Peyer's patch (tissue), 4 donors: Measurements from ENCODE around the gene STK32B. TPM values are rescaled to one million over a fixed set of nuclear protein-coding genes. Genes with fewer than 3 reads are reported as not detected.

Source experiments
- DNase-seq, 3 donors: peaks; one replicate each; pipeline ENCODE4 v3.0.0-alpha.2; 2017 to 2019
- H3K27ac ChIP-seq, 4 donors: fragments of 200-600 bp; sonication (generic); one replicate each; pipeline ENCODE4 v1.5.1; 2016 to 2019
- H3K27me3 ChIP-seq, 2 donors: fragments of 200-600 bp; sonication (generic); one replicate each; pipeline ENCODE4 v1.5.1; 2019
- H3K36me3 ChIP-seq, 3 donors: fragments of 200-600 bp; sonication (generic); one replicate each; pipeline ENCODE4 v1.5.1; 2016 to 2019
- H3K4me1 ChIP-seq, 4 donors: fragments of 200-600 bp; sonication (generic); one replicate each; pipeline ENCODE4 v1.5.1; 2016 to 2019
- H3K4me3 ChIP-seq, 4 donors: fragments of 200-600 bp; sonication (generic); 1 replicate in 3 of 4; 2 replicates in 1 of 4; pipeline ENCODE4 v1.5.1; 2016 to 2019; ENCODE audit warnings: mild to moderate bottlenecking in 1 of 4
- H3K9me3 ChIP-seq, 4 donors: fragments of 200-600 bp; sonication (generic); one replicate each; pipeline ENCODE4 v1.5.1; 2016 to 2019; ENCODE audit warnings: mild to moderate bottlenecking in 1 of 4
- CTCF ChIP-seq, 6 experiments: fragments of 450-650 bp in 4 of 6; fragments of 200-600 bp in 2 of 6; sonication (generic) in 1 of 6; IDR thresholded peaks; one replicate each; pipeline ENCODE4 v1.5.1; 2017 to 2019; ENCODE audit warnings: antibody characterized with exemption in 6 of 6, mild to moderate bottlenecking in 3 of 6, moderate library complexity in 1 of 6
- POLR2A ChIP-seq, 2 donors: fragments of 450-650 bp; IDR thresholded peaks; one replicate each; pipeline ENCODE4 v1.5.1; 2017; ENCODE audit warnings: antibody characterized with exemption in 2 of 2, mild to moderate bottlenecking in 2 of 2, moderate library complexity in 2 of 2
- total RNA-seq, 4 donors: library from RNA; depleted of rRNA; stranded (reverse); fragments of >200 nt; gene quantifications; one replicate each; pipeline ENCODE4 v1.1.0, GENCODE V29; 2016

Gene STK32B
- total RNA-seq, 4 donors from 2014 or later = 0.35 to 3.3 (median 1.3) TPM

- H3K36me3 ChIP-seq = no peaks in the 10 kb centered on the region
- no peaks in the 10 kb centered on the region for H3K4me1 ChIP-seq
- DNase-seq = no peak
- TF ChIP-seq POLR2A (IDR thresholded peaks at IDR 0.05) (no peak), CTCF (IDR thresholded peaks at IDR 0.05) (no peak)
- H3K27me3 ChIP-seq = no peaks in the 10 kb centered on the region
- H3K4me3 ChIP-seq = no peak overlapping the region
- H3K27ac ChIP-seq = no peak overlapping the region
- no peaks in the 10 kb centered on the region for H3K9me3 ChIP-seq
Observed at GRCh38 chr4:5152521-5152920, 101.2 kb downstream of the STK32B start.

- Histone ChIP-seq H3K9me3 (no peaks in the 10 kb centered on the region), H3K4me3 (no peak overlapping the region), H3K27me3 (no peaks in the 10 kb centered on the region), H3K4me1 (no peaks in the 10 kb centered on the region), H3K36me3 (no peaks in the 10 kb centered on the region), H3K27ac (no peak overlapping the region)
- TF ChIP-seq CTCF (IDR thresholded peaks at IDR 0.05) = no peak
- TF ChIP-seq POLR2A (IDR thresholded peaks at IDR 0.05) = no peak
- DNase-seq = no peak
Observed at GRCh38 chr4:5156682-5157081, 105.4 kb downstream of the STK32B start.

GRCh38 chr4:5157791-5158770, 106.8 kb downstream of the STK32B start:
- H3K36me3 ChIP-seq = no peaks in the 10 kb centered on the region
- DNase-seq = no peak
- H3K4me1 ChIP-seq = no peaks in the 10 kb centered on the region
- H3K4me3 ChIP-seq = no peak overlapping the region
- TF ChIP-seq CTCF (IDR thresholded peaks at IDR 0.05) = no peak
- TF ChIP-seq POLR2A (IDR thresholded peaks at IDR 0.05) = no peak
- no peak overlapping the region for H3K27ac ChIP-seq
- no peaks in the 10 kb centered on the region for H3K9me3 ChIP-seq
- no peaks in the 10 kb centered on the region for H3K27me3 ChIP-seq

- no peak for TF ChIP-seq CTCF (IDR thresholded peaks at IDR 0.05)
- no peak for TF ChIP-seq POLR2A (IDR thresholded peaks at IDR 0.05)
- no peak for DNase-seq
- no peaks in the 10 kb centered on the region for H3K36me3 ChIP-seq
- no peak overlapping the region for H3K4me3 ChIP-seq
- no peaks in the 10 kb centered on the region for H3K4me1 ChIP-seq
- no peaks in the 10 kb centered on the region for H3K9me3 ChIP-seq
- no peak overlapping the region for H3K27ac ChIP-seq
- H3K27me3 ChIP-seq = no peaks in the 10 kb centered on the region
Observed at GRCh38 chr4:5158825-5159224, 107.5 kb downstream of the STK32B start.

- Histone ChIP-seq H3K27ac (no peak overlapping the region), H3K36me3 (no peaks in the 10 kb centered on the region), H3K4me1 (no peaks in the 10 kb centered on the region), H3K27me3 (no peaks in the 10 kb centered on the region), H3K9me3 (no peaks in the 10 kb centered on the region), H3K4me3 (no peak overlapping the region)
- no peak for DNase-seq
- TF ChIP-seq POLR2A (IDR thresholded peaks at IDR 0.05) = no peak
- no peak for TF ChIP-seq CTCF (IDR thresholded peaks at IDR 0.05)
Observed at GRCh38 chr4:5160668-5161067, 109.4 kb downstream of the STK32B start.
